GM12874 (cell line): ENCODE data around the gene PNPLA1.

ENCODE experiments used
- CTCF ChIP-seq: IDR thresholded peaks from 2 replicates; pipeline ENCODE4 v1.5.1; 2011; ENCODE audit warnings: low read depth, mild to moderate bottlenecking, control low read depth, low read length, moderate library complexity; ENCODE audit not compliant: insufficient read depth

The PNPLA1 gene

GRCh38 chr6:36266913-36267644 lies 2.8 kb upstream of the PNPLA1 start:
- TF ChIP-seq CTCF, result no peak

- no peak for TF ChIP-seq CTCF
These were observed 2.0 kb upstream of the PNPLA1 start for GRCh38 chr6:36267731-36268477.

- TF ChIP-seq CTCF, result no peak
These were observed 1.2 kb upstream of the PNPLA1 start for GRCh38 chr6:36268478-36269275.

GRCh38 chr6:36272234-36272633 lies 2.4 kb downstream of the PNPLA1 start:
- TF ChIP-seq CTCF, result no peak

- no peak for TF ChIP-seq CTCF
These were observed 3.2 kb downstream of the PNPLA1 start for GRCh38 chr6:36273067-36273466.

- TF ChIP-seq CTCF, result no peak
These were observed 4.1 kb downstream of the PNPLA1 start for GRCh38 chr6:36273802-36274514.
